ENCODE measurements around the gene EXOC2. TPM values are rescaled to one million over a fixed set of nuclear protein-coding genes. Genes with fewer than 3 reads are reported as not detected.
A peak's percentile ranks its signal among the peaks of the same experiment; 100 is the strongest.

The EXOC2 gene
- total RNA-seq, 4 donors from 2014 or later = 10.3 to 23.9 (median 19.1) TPM

DNA sequence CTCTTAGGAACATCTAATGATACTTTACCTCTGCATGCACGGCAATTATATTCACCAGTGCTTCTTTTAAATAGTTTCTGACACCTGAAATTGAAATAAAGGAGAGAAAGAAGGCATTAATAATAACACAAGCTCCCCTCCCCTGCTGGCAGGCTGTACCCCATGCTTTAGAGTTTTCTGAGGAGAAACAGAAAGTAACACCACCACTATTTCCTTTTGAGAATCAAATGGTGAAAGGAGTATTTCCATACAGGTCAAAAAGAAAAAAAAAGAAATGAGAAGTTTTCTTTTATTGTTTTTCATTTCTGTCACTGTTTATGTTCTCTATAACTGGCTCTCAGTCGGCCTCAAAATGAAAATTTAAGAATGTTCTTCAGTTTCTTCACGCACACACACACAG is 193.3 kb downstream of the EXOC2 start:
- peaks cover 0 to 5% (median 0%) of the 10 kb centered on the region in 4 donors for H3K4me1 ChIP-seq
- DNase-seq = no peak
- no peak overlapping the region for H3K4me3 ChIP-seq
- H3K27ac ChIP-seq = no peak overlapping the region
- peaks cover 0 to 5% (median 0%) of the 10 kb centered on the region in 3 donors for H3K36me3 ChIP-seq
- no peaks in the 10 kb centered on the region for H3K9me3 ChIP-seq
- TF ChIP-seq CTCF (IDR thresholded peaks at IDR 0.05) = peak in 1 of 6 experiments; percentile 7
- no peak for TF ChIP-seq POLR2A (IDR thresholded peaks at IDR 0.05)
- H3K27me3 ChIP-seq = no peaks in the 10 kb centered on the region

GRCh38 chr6:498795-499231 is 194.1 kb downstream of the EXOC2 start:
- peaks cover 0 to 5% (median 0%) of the 10 kb centered on the region in 3 donors for H3K36me3 ChIP-seq
- DNase-seq = no peak
- no peak for TF ChIP-seq POLR2A (IDR thresholded peaks at IDR 0.05)
- no peak for TF ChIP-seq CTCF (IDR thresholded peaks at IDR 0.05)
- peaks cover 0 to 5% (median 0%) of the 10 kb centered on the region in 4 donors for H3K4me1 ChIP-seq
- H3K9me3 ChIP-seq = no peaks in the 10 kb centered on the region
- H3K27ac ChIP-seq = peak overlapping the region in 3 of 4 donors; percentile 1 to 23 (median 18)
- H3K27me3 ChIP-seq = no peaks in the 10 kb centered on the region
- no peak overlapping the region for H3K4me3 ChIP-seq

GRCh38 chr6:497258-497657 is 195.7 kb downstream of the EXOC2 start:
- H3K9me3 ChIP-seq = no peaks in the 10 kb centered on the region
- no peaks in the 10 kb centered on the region for H3K27me3 ChIP-seq
- H3K36me3 ChIP-seq = peaks cover 0 to 5% (median 0%) of the 10 kb centered on the region in 3 donors
- no peak for DNase-seq
- TF ChIP-seq CTCF (IDR thresholded peaks at IDR 0.05) (no peak), POLR2A (IDR thresholded peaks at IDR 0.05) (no peak)
- H3K27ac ChIP-seq = no peak overlapping the region
- H3K4me3 ChIP-seq = no peak overlapping the region
- peaks cover 0 to 3% (median 0%) of the 10 kb centered on the region in 4 donors for H3K4me1 ChIP-seq

- no peaks in the 10 kb centered on the region for H3K27me3 ChIP-seq
- TF ChIP-seq CTCF (IDR thresholded peaks at IDR 0.05) (no peak), POLR2A (IDR thresholded peaks at IDR 0.05) (no peak)
- H3K27ac ChIP-seq = no peak overlapping the region
- peaks cover 0 to 5% (median 0%) of the 10 kb centered on the region in 3 donors for H3K36me3 ChIP-seq
- DNase-seq = no peak
- no peaks in the 10 kb centered on the region for H3K4me1 ChIP-seq
- no peaks in the 10 kb centered on the region for H3K9me3 ChIP-seq
- H3K4me3 ChIP-seq = no peak overlapping the region
Observed at GRCh38 chr6:496649-497048, 196.3 kb downstream of the EXOC2 start.

GRCh38 chr6:494394-494793 is 198.5 kb downstream of the EXOC2 start:
- Histone ChIP-seq H3K36me3 (peaks cover 0 to 5% (median 0%) of the 10 kb centered on the region in 3 donors), H3K27ac (no peak overlapping the region), H3K4me1 (peaks cover 0 to 10% (median 0%) of the 10 kb centered on the region in 4 donors), H3K4me3 (no peak overlapping the region), H3K27me3 (no peaks in the 10 kb centered on the region), H3K9me3 (no peaks in the 10 kb centered on the region)
- DNase-seq = no peak
- TF ChIP-seq CTCF (IDR thresholded peaks at IDR 0.05) (no peak), POLR2A (IDR thresholded peaks at IDR 0.05) (no peak)

GRCh38 chr6:493840-494239 is 199.1 kb downstream of the EXOC2 start:
- no peak overlapping the region for H3K4me3 ChIP-seq

More at GRCh38 chr6:493840-494239, 199.1 kb downstream of the EXOC2 start:
- Histone ChIP-seq H3K4me1 (peaks cover 0 to 15% (median 0%) of the 10 kb centered on the region in 4 donors), H3K9me3 (no peaks in the 10 kb centered on the region), H3K27ac (no peak overlapping the region), H3K36me3 (peaks cover 0 to 5% (median 0%) of the 10 kb centered on the region in 3 donors), H3K27me3 (no peaks in the 10 kb centered on the region)
- no peak for DNase-seq
- no peak for TF ChIP-seq POLR2A (IDR thresholded peaks at IDR 0.05)
- no peak for TF ChIP-seq CTCF (IDR thresholded peaks at IDR 0.05)

Data from Peyer's patch (tissue), 4 donors.